Activated CD4-positive, alpha-beta T cell treated with anti-CD3 and anti-CD28 coated beads, Interleukin-2, amount 50 U/mL, for 4 hours (primary cell): Measurements from ENCODE around the gene TMEM125.
A peak's percentile ranks its signal among the peaks of the same experiment; 100 is the strongest.

ENCODE experiments used
- DNase-seq, 2 experiments: peaks; one replicate each; pipeline ENCODE4 v3.0.0-alpha.2; 2020

The TMEM125 gene

GRCh38 chr1:43269627-43270375 is at the start of gene TMEM125:
Gene TMEM125 (plus strand): TSS chr1:43269983. CDS start chr1:43272723, 2,740 bp downstream.
- no peak for DNase-seq

- no peak for DNase-seq
Observed at GRCh38 chr1:43220905-43221778, 48.6 kb upstream of the TMEM125 start.

GRCh38 chr1:43221797-43222196 is 48.0 kb upstream of the TMEM125 start:
- no peak for DNase-seq

- DNase-seq, result no peak
Observed at GRCh38 chr1:43222879-43223278, 46.9 kb upstream of the TMEM125 start.

- no peak for DNase-seq
Observed at GRCh38 chr1:43225168-43225567, 44.6 kb upstream of the TMEM125 start.

GRCh38 chr1:43227143-43227764 is 42.5 kb upstream of the TMEM125 start:
- peak; percentile 81 to 88 for DNase-seq

GRCh38 chr1:43229826-43230780 is 39.7 kb upstream of the TMEM125 start:
- DNase-seq, result no peak

GRCh38 chr1:43232074-43232473 is 37.7 kb upstream of the TMEM125 start:
- no peak for DNase-seq

GRCh38 chr1:43232482-43232881 is 37.3 kb upstream of the TMEM125 start:
- no peak for DNase-seq

- no peak for DNase-seq
Observed at GRCh38 chr1:43233631-43234030, 36.2 kb upstream of the TMEM125 start.

GRCh38 chr1:43234267-43234666 is 35.5 kb upstream of the TMEM125 start:
- no peak for DNase-seq

- DNase-seq, result no peak
Observed at GRCh38 chr1:43235040-43235439, 34.7 kb upstream of the TMEM125 start.

GRCh38 chr1:43235451-43236121 is 34.2 kb upstream of the TMEM125 start:
- no peak for DNase-seq

GRCh38 chr1:43237121-43237520 is 32.7 kb upstream of the TMEM125 start:
- no peak for DNase-seq

GRCh38 chr1:43238085-43238484 is 31.7 kb upstream of the TMEM125 start:
- no peak for DNase-seq

- no peak for DNase-seq
Observed at GRCh38 chr1:43238991-43239469, 30.8 kb upstream of the TMEM125 start.

GRCh38 chr1:43239484-43239883 is 30.3 kb upstream of the TMEM125 start:
- no peak for DNase-seq

GRCh38 chr1:43241413-43241836 is 28.4 kb upstream of the TMEM125 start:
- DNase-seq, result no peak

- no peak for DNase-seq
Observed at GRCh38 chr1:43243299-43243698, 26.5 kb upstream of the TMEM125 start.

- no peak for DNase-seq
Observed at GRCh38 chr1:43246466-43247213, 23.1 kb upstream of the TMEM125 start.
